Epithelial cell of esophagus (primary cell): Measurements from ENCODE around the gene RASSF8.

Source experiments
- DNase-seq: peaks from one replicate; pipeline ENCODE4 v3.0.0; 2010; ENCODE audit warnings: low read depth
- H3K4me3 ChIP-seq: 2 replicates; pipeline ENCODE4 v1.5.1; 2011; ENCODE audit warnings: mild to moderate bottlenecking, low read length, control low read depth
- CTCF ChIP-seq: IDR thresholded peaks from 2 replicates; pipeline ENCODE4 v1.5.1; 2011; ENCODE audit warnings: low read depth, mild to moderate bottlenecking, low read length, control low read depth, inconsistent platforms; ENCODE audit not compliant: insufficient read depth; ENCODE audit errors: missing control alignments

Gene RASSF8

DNA sequence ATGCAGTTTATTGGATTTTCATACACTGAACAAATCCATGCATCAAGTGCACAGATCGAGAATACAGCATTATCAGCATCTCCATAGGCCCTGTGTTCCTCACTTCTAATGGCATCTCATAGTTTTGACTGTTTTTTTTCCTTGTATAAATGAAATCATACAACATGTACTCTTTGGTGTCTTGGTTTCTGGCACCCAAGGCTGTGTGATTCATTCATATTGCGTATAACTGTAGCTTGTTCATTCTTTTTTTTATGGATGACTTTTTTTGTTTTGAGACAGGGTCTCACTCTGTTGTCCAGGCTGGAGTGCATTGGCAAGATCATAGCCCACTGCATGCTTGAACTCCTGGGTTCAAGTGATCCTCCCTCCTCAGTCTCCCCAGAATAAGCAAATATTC, 14.3 kb downstream of the RASSF8 start:
- H3K4me3 ChIP-seq, result no peak overlapping the region
- no peak for TF ChIP-seq CTCF
- peak; percentile 60 for DNase-seq

DNA sequence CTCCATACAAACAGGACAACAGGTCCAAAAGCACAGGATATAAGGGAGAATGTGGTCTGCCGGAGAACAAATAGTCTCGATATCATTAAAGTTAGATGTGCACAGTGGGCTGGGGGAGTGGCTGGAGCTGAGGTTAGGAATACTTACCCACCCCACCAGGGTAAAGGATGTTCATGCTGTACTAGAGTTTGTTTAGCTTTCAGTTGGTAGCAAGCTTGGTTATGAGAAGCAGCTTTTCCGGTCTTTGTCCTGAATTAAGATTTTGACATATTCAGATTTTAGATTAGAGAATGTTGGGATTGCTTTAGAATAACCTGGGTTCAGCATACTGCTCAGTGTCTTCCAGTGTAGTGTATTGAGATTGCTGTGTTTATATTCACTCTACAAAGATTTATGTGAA, 16.7 kb downstream of the RASSF8 start:
- no peak for DNase-seq
- no peak for TF ChIP-seq CTCF
- no peak overlapping the region for H3K4me3 ChIP-seq

GRCh38 chr12:25975682-25976081, 17.2 kb downstream of the RASSF8 start:
- TF ChIP-seq CTCF, result no peak
- DNase-seq, result no peak

DNA sequence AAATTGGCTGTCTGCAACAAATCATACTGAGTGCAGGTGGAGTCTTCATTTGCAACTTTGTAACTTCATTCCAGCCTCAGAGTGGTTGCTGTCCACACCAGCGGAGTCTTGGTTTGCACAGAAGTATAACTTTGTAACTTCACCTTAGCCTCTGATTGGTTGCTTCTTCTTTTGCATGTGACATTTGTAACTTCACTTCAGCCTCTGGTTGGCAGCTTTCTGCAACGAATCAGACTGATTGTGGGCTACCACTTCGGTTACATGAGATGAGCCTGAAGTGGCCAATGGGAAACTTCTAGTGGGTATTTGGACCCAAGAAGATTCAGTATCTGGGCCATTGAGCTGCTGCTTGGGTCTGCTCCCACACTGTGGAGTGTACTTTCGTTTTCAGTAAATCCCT, 17.8 kb downstream of the RASSF8 start:
- no peak overlapping the region for H3K4me3 ChIP-seq
- TF ChIP-seq CTCF, result no peak
- no peak for DNase-seq

More at GRCh38 chr12:25975682-25976081, 17.2 kb downstream of the RASSF8 start:
- no peak overlapping the region for H3K4me3 ChIP-seq

- peak; percentile 10 for DNase-seq
- H3K4me3 ChIP-seq, result no peak overlapping the region
Measured at GRCh38 chr12:25977047-25977446, 18.6 kb downstream of the RASSF8 start.

GRCh38 chr12:25979059-25979458, 20.6 kb downstream of the RASSF8 start:
- no peak for TF ChIP-seq CTCF

More at GRCh38 chr12:25977047-25977446, 18.6 kb downstream of the RASSF8 start:
- TF ChIP-seq CTCF, result no peak

DNA sequence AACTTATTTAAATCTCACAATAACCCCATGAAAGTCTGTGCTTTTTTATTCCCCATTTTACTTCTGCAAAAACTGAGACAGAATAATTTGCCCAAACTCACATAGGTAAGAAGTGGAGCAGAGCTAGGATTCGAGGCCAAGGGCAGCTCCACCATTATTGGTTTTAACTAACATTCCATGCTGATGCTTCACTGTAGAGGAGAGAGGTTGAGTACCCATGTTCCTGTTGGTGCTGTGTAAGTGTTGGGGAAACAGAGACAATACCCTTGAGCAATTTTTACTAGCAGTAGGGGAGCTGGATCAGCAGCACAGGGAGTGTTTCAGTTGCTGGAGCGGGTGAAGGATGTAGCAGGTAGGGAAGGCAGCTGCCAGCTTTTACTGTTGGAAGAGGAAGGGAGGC, 21.1 kb downstream of the RASSF8 start:
- DNase-seq, result peak; percentile 44
- no peak overlapping the region for H3K4me3 ChIP-seq
- TF ChIP-seq CTCF, result no peak

More at GRCh38 chr12:25979059-25979458, 20.6 kb downstream of the RASSF8 start:
- H3K4me3 ChIP-seq, result no peak overlapping the region
- no peak for DNase-seq
